Measurements from ENCODE around the gene ARHGEF17.
A peak's percentile ranks its signal among the peaks of the same experiment; 100 is the strongest.

Gene ARHGEF17

DNA sequence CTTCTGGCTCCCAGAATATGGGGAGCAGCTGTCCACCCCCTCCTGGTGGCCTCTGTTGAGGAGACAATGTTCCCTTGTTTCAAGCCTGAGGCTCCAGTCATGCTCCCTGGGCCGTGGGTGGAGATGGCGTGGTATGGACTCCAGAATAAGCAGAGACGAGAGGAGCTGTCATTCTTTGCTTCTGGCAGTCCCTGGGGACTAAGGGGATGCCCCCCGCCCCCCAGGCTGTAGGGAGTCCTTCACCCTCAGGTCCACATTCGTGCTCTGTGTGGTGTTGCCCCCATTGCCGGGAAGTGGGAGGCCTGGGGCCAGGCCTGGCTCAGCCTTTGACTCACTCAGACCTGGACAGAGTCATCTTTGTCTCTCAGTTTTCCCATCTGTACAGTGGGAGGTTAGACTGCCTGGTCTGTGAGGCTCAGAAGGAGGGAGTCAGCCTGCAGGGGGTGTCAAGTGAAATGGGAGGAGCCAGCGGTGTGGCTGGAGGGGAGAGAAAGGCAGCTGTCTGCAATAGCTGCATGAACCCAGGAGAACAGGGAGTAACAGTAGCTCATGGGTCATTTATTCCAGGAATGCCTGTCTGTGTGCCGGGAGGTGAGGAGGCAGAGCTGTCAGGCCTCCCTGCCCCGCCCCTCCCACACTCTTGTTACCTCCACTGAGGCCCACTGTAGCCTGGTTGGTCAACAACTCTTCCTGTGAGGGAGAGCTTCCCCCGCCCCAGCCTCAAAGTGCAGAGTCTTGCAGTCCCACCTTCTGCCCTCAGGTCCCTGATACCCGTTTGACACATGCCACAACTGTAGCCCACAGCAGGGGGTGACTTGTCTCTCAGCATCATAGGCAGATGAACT is 6.3 kb downstream of the ARHGEF17 start:
- DNase-seq (ENCODE audit: low spot score) = peak; percentile 36

DNA sequence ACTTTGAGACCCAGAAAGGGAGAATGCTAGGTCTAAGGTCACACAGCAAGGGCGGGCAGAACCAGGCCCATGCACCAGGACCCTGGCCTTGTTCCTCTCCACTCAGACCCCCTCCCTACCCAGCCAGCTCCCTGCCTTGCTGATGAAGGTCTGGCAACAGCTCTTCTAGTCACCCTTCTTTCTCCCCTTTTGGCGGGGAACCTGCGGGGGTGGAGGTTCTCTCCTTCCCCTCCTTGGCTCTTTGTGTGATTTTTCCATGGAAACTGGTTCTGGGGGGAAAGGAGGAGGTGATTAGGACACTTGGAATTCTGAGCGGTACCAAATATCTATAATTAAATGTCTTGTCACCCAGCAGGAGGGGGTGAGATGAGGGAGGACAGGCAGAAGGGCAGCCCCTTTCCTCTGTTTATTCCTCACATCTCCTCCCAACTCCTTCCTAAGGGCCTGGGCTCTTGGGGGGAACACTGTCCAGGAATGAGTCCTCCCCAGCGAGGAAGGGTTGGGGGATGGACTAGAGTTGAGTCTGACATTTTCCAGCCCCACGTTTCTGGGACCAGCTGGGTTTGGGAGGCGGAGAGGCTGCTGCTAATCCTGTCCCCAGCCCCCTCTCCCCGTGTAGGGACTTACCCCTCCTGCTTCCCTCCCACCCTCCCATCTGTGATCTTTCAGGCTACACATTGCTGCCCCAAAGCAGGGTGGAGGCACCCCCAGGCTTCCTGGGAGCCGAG is 7.4 kb downstream of the ARHGEF17 start:
- no peak for DNase-seq (ENCODE audit: low spot score)

- no peak for DNase-seq (ENCODE audit: low spot score)
These were observed 8.3 kb downstream of the ARHGEF17 start for GRCh38 chr11:73316422-73316821.

DNA sequence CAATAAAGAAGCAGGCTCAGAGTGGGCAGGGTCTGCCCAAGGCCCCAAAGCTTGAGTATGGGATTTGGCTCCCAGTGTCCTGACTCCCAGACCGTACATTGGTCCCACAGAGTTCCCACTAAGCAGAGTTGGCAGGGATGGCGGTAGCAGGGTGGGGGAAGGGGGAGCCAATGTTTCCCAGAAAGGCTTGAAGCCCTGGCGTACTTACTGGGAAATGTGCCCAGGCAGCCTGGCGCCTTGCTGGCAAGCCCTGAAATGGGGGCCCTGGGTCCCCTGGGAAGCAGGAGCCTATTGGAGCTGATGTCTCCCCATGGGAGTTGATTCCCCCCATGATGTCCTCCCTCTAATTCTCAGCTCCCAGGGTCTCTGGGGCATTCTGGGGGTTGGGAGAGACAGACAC is 9.3 kb downstream of the ARHGEF17 start:
- no peak for DNase-seq (ENCODE audit: low spot score)

DNA sequence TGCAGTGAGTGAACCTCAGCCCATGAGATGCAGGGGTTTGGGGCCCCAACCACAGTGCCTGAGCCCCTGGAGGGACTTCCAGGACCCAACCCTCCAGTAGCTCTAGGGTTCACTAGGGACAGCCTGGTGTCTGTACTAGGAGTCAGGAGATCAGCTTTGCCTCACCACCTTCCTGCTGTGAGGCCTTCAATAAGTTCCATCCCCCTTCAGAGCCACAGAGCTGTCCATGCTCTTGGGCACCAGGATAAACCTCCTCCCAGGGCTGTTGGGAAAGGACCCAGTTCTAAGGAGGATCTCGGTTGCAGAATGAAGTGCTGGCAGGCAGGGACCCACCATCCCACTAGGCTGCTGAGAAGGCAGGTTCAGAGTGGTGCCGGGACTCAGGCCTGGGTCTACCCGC is 9.7 kb downstream of the ARHGEF17 start:
- DNase-seq (ENCODE audit: low spot score) = no peak

- no peak for DNase-seq (ENCODE audit: low spot score)
These were observed 10.5 kb downstream of the ARHGEF17 start for GRCh38 chr11:73318501-73319011.

DNA sequence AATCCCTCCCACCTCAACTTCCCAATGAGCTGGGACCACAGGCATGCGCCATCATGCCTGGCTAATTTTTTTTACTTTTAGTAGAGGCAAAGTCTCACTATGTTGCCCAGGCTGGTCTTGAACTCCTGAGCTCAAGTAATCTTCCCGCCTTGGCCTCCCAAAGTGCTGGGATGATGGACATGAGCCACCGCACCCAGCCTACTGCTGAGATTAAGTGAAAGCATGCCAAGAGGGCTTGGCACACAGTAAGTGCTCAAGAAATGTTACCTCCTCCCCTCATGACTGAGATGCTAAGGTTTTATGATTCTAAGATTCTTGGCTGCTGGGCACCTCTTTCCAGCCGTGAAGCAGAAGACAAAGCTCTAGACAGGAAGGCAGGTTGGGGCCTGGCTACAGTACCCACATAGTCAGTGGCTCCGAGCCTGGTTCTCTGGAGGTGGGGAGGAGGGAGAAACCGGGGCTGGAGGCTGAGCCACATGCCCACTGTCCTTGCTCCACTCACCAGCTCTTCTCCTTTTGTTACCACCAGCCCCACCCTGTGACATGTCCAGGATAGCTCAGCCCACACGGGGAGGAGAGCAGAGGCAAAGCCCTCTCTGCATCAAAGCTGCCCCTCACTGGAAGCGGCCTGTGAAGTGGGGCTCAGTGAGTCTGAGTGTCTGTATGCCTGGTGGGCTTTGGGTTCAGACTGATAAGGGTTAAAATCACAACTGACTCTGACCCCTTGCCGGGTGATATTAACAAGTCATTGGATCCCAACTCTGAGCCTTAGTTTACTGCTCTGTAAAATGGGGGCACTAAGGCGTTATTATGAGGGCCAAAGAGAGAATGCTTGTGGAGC is 12.9 kb downstream of the ARHGEF17 start:
- DNase-seq (ENCODE audit: low spot score) = no peak

DNA sequence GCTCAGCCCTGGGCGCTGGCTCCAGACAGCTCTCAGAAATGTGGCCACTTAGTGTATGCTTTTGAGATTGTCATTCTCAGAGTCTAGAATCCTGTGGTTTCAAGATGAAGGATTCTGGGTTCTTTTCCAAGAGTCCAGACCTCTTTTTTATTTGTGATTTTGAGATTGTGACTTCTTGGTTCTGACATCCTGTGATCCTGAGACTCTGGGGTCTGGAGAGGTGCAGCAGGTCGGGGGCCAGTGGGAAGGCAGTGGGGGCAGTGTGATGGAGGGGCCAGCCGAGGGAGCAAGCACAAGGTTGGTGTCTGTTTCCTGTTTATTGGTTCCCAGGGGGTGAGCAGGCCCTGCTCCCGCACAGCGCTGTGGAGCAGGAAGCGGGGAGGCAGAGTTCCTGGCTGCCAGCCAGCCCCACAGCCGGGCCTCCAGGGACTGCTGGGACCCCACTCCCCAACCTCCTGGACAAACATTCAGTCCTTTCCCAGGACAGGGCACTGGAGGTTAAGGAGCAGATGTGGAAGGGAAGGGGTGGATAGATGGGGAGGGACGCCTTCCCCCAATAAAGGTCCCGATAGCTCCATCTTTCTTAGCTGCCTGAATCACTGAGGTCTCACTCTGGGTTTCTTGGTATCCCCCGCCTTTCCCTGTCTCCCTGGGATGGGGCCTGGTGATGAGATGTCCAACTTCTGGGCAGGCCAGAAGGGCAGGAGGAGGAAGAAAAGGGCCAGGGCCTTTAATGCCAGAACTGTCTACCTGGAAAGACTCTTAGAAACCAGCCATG is 13.7 kb downstream of the ARHGEF17 start:
- no peak for DNase-seq (ENCODE audit: low spot score)

- DNase-seq (ENCODE audit: low spot score) = no peak
These were observed 14.6 kb downstream of the ARHGEF17 start for GRCh38 chr11:73322382-73323306.

- DNase-seq (ENCODE audit: low spot score) = no peak
These were observed 15.4 kb downstream of the ARHGEF17 start for GRCh38 chr11:73323464-73323863.

DNA sequence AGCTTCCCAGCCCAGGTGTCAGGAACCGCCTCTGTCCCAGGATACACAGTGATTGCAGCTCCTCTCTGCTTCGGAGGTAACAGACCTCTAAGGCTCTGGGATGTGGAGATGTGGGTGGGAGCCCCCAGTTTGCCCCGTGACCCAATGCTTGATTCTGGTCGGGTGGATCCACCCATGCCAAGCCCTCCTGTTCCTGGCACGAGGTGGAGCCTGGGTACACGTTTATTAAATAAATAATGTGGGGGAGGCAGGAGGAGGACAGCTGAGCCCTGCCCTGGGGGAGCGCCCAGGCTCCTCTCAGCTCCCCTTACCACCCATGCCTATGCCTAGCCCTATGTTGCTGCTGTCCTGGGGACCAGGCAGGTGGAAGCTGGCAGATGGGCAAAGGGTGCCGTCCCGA is 16.0 kb downstream of the ARHGEF17 start:
- no peak for DNase-seq (ENCODE audit: low spot score)

DNA sequence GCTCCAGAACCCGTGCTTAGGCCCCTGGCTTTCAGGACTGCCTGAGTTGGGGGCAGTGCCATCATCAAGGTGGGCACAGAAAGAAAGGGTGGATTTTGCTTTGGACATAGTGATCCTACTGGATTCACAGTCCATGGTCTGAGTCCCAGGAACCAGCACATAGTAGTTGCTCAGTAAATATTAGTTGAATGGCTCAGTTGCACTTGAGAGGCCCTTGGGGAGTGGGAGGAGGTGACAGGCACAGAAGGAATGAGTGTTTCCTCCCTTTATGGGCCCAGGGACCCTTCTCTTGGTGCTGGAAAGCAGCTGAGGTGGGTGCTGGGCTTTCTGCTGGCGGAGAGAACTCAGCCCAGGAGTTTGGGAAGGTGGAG is 16.6 kb downstream of the ARHGEF17 start:
- DNase-seq (ENCODE audit: low spot score) = no peak

DNA sequence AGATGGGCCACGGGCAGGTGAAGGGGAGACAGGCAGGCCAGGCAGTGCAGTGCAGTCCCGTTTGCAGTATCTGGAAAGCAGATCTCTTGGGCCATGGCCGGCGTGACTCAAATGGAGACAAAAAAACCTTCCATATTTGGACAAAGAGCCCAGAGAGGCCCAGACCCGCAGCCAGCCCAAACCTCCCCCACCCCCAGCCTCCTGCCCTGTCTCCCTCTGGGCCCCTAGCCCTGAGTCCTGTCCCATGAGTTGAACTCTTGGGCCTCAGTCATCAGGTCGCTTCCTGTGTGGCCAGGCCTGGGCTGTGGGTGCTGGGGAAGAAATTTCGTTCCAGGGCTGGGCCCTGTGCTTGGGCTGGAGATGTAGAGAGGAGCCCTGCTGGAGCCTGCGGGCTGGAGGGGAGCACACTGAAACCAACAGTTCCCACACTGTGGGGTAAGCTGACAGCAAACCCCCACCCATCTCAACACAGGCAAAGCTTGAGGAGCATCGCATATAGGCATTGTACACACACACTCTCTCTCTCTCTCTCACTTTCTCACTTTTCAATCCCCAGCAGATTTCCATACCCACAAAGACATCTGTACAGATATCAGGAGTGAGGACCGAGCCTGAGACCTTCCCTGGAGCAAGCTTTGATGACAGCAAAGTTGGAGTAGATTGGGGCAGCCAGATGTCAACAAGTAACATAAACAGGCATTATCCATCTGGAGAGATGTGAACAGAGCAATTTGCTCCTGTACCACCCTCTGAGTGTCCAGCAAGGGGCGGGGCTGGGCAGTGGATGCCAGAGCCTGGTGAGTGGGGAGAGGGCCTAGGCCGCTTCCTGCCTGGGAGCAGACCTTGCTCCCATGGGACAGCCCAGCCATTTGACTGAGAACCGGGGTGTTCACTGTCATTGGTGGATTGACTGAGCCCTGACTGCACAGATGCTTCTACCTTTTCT is 17.2 kb downstream of the ARHGEF17 start:
- DNase-seq (ENCODE audit: low spot score) = no peak

GRCh38 chr11:73326929-73327811 is 19.1 kb downstream of the ARHGEF17 start:
- DNase-seq (ENCODE audit: low spot score) = no peak

DNA sequence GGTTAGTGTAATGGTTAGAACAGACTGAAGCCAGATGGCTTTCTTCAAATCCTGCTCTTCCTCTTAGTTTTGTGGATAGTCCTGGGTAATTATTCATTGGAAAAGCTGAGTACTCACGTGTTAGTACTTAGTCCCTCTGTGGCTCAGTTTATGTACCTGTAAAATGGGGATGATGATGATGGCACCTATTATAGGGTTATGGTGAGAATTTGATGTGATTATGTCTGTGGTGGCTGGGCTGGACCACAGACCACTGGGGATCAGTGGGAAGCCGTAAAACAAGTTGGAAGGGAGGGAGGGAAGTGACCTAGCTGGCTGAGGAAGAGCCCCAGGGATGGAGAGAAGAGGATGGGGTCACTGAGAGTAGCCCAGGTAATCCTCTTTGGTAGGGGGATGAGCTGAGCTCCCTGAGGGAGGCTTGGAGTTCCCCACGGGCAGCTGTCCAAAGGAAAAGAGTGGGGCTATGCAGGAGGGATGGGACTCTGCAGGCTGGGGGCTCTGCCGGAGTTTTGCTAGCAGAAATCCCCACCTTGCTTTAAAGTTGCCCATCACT is 19.8 kb downstream of the ARHGEF17 start:
- DNase-seq (ENCODE audit: low spot score) = no peak

GRCh38 chr11:73330569-73331093 is 22.6 kb downstream of the ARHGEF17 start:
- no peak for DNase-seq (ENCODE audit: low spot score)

- no peak for DNase-seq (ENCODE audit: low spot score)
These were observed 23.3 kb downstream of the ARHGEF17 start for GRCh38 chr11:73331138-73331916.

Measured in NAMALWA (cell line).